Measurements from ENCODE around the gene GABRG3. TPM values are rescaled to one million over a fixed set of nuclear protein-coding genes. Genes with fewer than 3 reads are reported as not detected.

Gene GABRG3
- polyA plus RNA-seq, 1 donor (not counting 4 experiments of a cell fraction or from before 2014, with no cell fraction given), result not detected

GRCh38 chr15:26929588-26929987 lies 41.4 kb upstream of the GABRG3 start:
- Histone ChIP-seq H3K79me2 (ENCODE audit: control insufficient read depth, insufficient read depth, low read length) (no peaks in the 10 kb centered on the region), H3K9ac (ENCODE audit: control insufficient read depth, extremely low read depth, insufficient read depth, low read length) (no peak overlapping the region), H3K4me1 (ENCODE audit: control insufficient read depth, extremely low read depth, insufficient read depth, low read length) (no peaks in the 10 kb centered on the region), H2AFZ (ENCODE audit: control insufficient read depth, low read length) (no peak overlapping the region), H3K4me3 (ENCODE audit: control insufficient read depth in 2 of 3, extremely low read depth in 1 of 3, insufficient read depth in 2 of 3, low read depth in 1 of 3, low read length in 3 of 3) (no peak overlapping the region), H3K36me3 (ENCODE audit: control insufficient read depth in 2 of 2, extremely low read depth in 1 of 2, insufficient read depth in 2 of 2, low read length in 2 of 2) (no peaks in the 10 kb centered on the region), H3K27me3 (ENCODE audit: control insufficient read depth, extremely low read depth, insufficient read depth, low read length) (no peaks in the 10 kb centered on the region), H3K9me3 (ENCODE audit: control insufficient read depth, low read depth, low read length) (peaks cover 2% of the 10 kb centered on the region), H4K20me1 (ENCODE audit: control insufficient read depth, extremely low read depth, insufficient read depth, low read length) (no peaks in the 10 kb centered on the region), H3K4me2 (ENCODE audit: control insufficient read depth, extremely low read depth, insufficient read depth, low read depth, low read length) (no peak overlapping the region), H3K27ac (ENCODE audit: control insufficient read depth, insufficient read depth, low read length) (no peak overlapping the region), H3K9me1 (ENCODE audit: control insufficient read depth, extremely low read depth, insufficient read depth, low read length) (no peaks in the 10 kb centered on the region)
- dilution Hi-C loops (cut with MboI; ENCODE audit: extremely low pct_ligation_motif_present, low sequenced_read_pairs), result no loop called here
- FAIRE-seq (no peak), DNase-seq (ENCODE audit: low read depth, low spot score) (no peak)
- TF ChIP-seq CTCF (optimal IDR thresholded peaks at IDR 0.05 in 1 of 3, IDR thresholded peaks at IDR 0.05 in 1 of 3, conservative IDR thresholded peaks at IDR 0.05 in 1 of 3; ENCODE audit: extremely low read depth in 1 of 3, insufficient read depth in 2 of 3, low read length in 3 of 3), result no peak
- TF ChIP-seq EZH2 (IDR thresholded peaks at IDR 0.05; ENCODE audit: low read length), result no peak

GRCh38 chr15:26934848-26935247 lies 36.1 kb upstream of the GABRG3 start:
- dilution Hi-C loops (cut with MboI; ENCODE audit: extremely low pct_ligation_motif_present, low sequenced_read_pairs), result no loop called here
- Histone ChIP-seq H3K36me3 (ENCODE audit: control insufficient read depth in 2 of 2, extremely low read depth in 1 of 2, insufficient read depth in 2 of 2, low read length in 2 of 2) (no peaks in the 10 kb centered on the region), H3K9me1 (ENCODE audit: control insufficient read depth, extremely low read depth, insufficient read depth, low read length) (no peaks in the 10 kb centered on the region), H3K4me2 (ENCODE audit: control insufficient read depth, extremely low read depth, insufficient read depth, low read depth, low read length) (no peak overlapping the region), H3K27ac (ENCODE audit: control insufficient read depth, insufficient read depth, low read length) (no peak overlapping the region), H2AFZ (ENCODE audit: control insufficient read depth, low read length) (no peak overlapping the region), H3K4me3 (ENCODE audit: control insufficient read depth in 2 of 3, extremely low read depth in 1 of 3, insufficient read depth in 2 of 3, low read depth in 1 of 3, low read length in 3 of 3) (no peak overlapping the region), H3K9me3 (ENCODE audit: control insufficient read depth, low read depth, low read length) (peaks cover 4% of the 10 kb centered on the region), H3K4me1 (ENCODE audit: control insufficient read depth, extremely low read depth, insufficient read depth, low read length) (no peaks in the 10 kb centered on the region), H3K79me2 (ENCODE audit: control insufficient read depth, insufficient read depth, low read length) (no peaks in the 10 kb centered on the region), H3K9ac (ENCODE audit: control insufficient read depth, extremely low read depth, insufficient read depth, low read length) (no peak overlapping the region), H4K20me1 (ENCODE audit: control insufficient read depth, extremely low read depth, insufficient read depth, low read length) (no peaks in the 10 kb centered on the region), H3K27me3 (ENCODE audit: control insufficient read depth, extremely low read depth, insufficient read depth, low read length) (no peaks in the 10 kb centered on the region)
- FAIRE-seq, result no peak
- DNase-seq (ENCODE audit: low read depth, low spot score), result no peak
- TF ChIP-seq EZH2 (IDR thresholded peaks at IDR 0.05; ENCODE audit: low read length), result no peak
- no peak for TF ChIP-seq CTCF (optimal IDR thresholded peaks at IDR 0.05 in 1 of 3, IDR thresholded peaks at IDR 0.05 in 1 of 3, conservative IDR thresholded peaks at IDR 0.05 in 1 of 3; ENCODE audit: extremely low read depth in 1 of 3, insufficient read depth in 2 of 3, low read length in 3 of 3)
